Medulla oblongata (tissue), 1 donor: ENCODE measurements around the gene PLIN5.
A peak's percentile ranks its signal among the peaks of the same experiment; 100 is the strongest.
"Not testable (repeated sequence)": the region's sequence is repeated elsewhere in the genome, so short reads cannot be mapped to it uniquely, and the experiment has no call there.

Source experiments
- DNase-seq: peaks from one replicate; pipeline ENCODE4 v3.0.0-alpha.2; 2015; ENCODE audit errors: extremely low spot score

PLIN5 gene

GRCh38 chr19:4568886-4569285, 33.9 kb upstream of the PLIN5 start:
- peak; percentile 7 for DNase-seq

- no peak for DNase-seq
Observed at GRCh38 chr19:4567584-4568071, 32.6 kb upstream of the PLIN5 start.

- DNase-seq, result no peak
Observed at GRCh38 chr19:4566402-4567051, 31.5 kb upstream of the PLIN5 start.

GRCh38 chr19:4563562-4563961, 28.5 kb upstream of the PLIN5 start:
- DNase-seq, result not testable (repeated sequence)

- peak; percentile 23 for DNase-seq
Observed at GRCh38 chr19:4562085-4562484, 27.1 kb upstream of the PLIN5 start.

- DNase-seq, result peak; percentile 66
Observed at GRCh38 chr19:4559569-4559968, 24.5 kb upstream of the PLIN5 start, which contains the start of gene SEMA6B. Gene SEMA6B, minus strand, starts transcription at chr19:4559684. Its CDS starts 1,227 bp downstream, at chr19:4558457.

- no peak for DNase-seq
Observed at GRCh38 chr19:4557971-4558941, 23.2 kb upstream of the PLIN5 start.

GRCh38 chr19:4557144-4557970, 22.3 kb upstream of the PLIN5 start:
- DNase-seq, result no peak

- DNase-seq, result no peak
Observed at GRCh38 chr19:4556597-4557127, 21.6 kb upstream of the PLIN5 start.

- no peak for DNase-seq
Observed at GRCh38 chr19:4555657-4556561, 20.9 kb upstream of the PLIN5 start.

GRCh38 chr19:4554717-4555116, 19.7 kb upstream of the PLIN5 start:
- no peak for DNase-seq

- DNase-seq, result no peak
Observed at GRCh38 chr19:4553775-4554174, 18.8 kb upstream of the PLIN5 start.

GRCh38 chr19:4553092-4553695, 18.2 kb upstream of the PLIN5 start:
- no peak for DNase-seq

- no peak for DNase-seq
Observed at GRCh38 chr19:4552525-4552819, 17.4 kb upstream of the PLIN5 start.

- DNase-seq, result no peak
Observed at GRCh38 chr19:4550479-4551050, 15.5 kb upstream of the PLIN5 start.

- no peak for DNase-seq
Observed at GRCh38 chr19:4550018-4550417, 15.0 kb upstream of the PLIN5 start.

GRCh38 chr19:4548238-4548584, 13.2 kb upstream of the PLIN5 start:
- DNase-seq, result no peak

GRCh38 chr19:4547303-4548237, 12.5 kb upstream of the PLIN5 start:
- no peak for DNase-seq
